HL-60 (cell line): ENCODE data around the gene POLRMT.
"Not testable (repeated sequence)": the region's sequence is repeated elsewhere in the genome, so short reads cannot be mapped to it uniquely, and the experiment has no call there.

Experiments used
- DNase-seq, 2 experiments: peaks; one replicate each; pipeline ENCODE4 v3.0.0-alpha.2; 2010 to 2020; ENCODE audit warnings: low read depth in 1 of 2, low spot score in 1 of 2
- H3K27ac ChIP-seq: fragments of 250-450 bp; sonication (Bioruptor Pico); replicated peaks from 2 replicates; pipeline ENCODE4 v1.5.1; 2020; ENCODE audit warnings: mild to moderate bottlenecking, moderate library complexity
- H3K27me3 ChIP-seq: fragments of 250-450 bp; sonication (Bioruptor Pico); 2 replicates; pipeline ENCODE4 v1.5.1; 2021; ENCODE audit warnings: mild to moderate bottlenecking, moderate library complexity; ENCODE audit not compliant: insufficient read depth, poor library complexity, severe bottlenecking
- H3K4me3 ChIP-seq: replicated peaks from 2 replicates; pipeline ENCODE4 v1.5.1; 2011; ENCODE audit warnings: mild to moderate bottlenecking, control low read depth, low read length; ENCODE audit not compliant: insufficient read depth
- GABPA ChIP-seq: IDR thresholded peaks from 2 replicates; pipeline ENCODE4 v1.6.1; 2012; ENCODE audit warnings: low read depth
- POLR2AphosphoS5 ChIP-seq: IDR thresholded peaks from 2 replicates; pipeline ENCODE4 v1.6.1; 2012; ENCODE audit warnings: low read depth
- SPI1 ChIP-seq: IDR thresholded peaks from 2 replicates; pipeline ENCODE4 v1.6.1; 2012; ENCODE audit warnings: low read depth, mild to moderate bottlenecking, borderline replicate concordance
- TF ChIP-seq, protein P1 (sequence below): IDR thresholded peaks from 2 replicates; pipeline ENCODE4 v1.6.1; 2012; ENCODE audit warnings: low read depth; ENCODE audit not compliant: insufficient replicate concordance
- TF ChIP-seq, protein P2 (sequence below): IDR thresholded peaks from one replicate; pipeline ENCODE4 v1.5.1; 2011; ENCODE audit warnings: low read length, control low read depth, inconsistent platforms; ENCODE audit not compliant: insufficient read depth

Gene POLRMT

DNA sequence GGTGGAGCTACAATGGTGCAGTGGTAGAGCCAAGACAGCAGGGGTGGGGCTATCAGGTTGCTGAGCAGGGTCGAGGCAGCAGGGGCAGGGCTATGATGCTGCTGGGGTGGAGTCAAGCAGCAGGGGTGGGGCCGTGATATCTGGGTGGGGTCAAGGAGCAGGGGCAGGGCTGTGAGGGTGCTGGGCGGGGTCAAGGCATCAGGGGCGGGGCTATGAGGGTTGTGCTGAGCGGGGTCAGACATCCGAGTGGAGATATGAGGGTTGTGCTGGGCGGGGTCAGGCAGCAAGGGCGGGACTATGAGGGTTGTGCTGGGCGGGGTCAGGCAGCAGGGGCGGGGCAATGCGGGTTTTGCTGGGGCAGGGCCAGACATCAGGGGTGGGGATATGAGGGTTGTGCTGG lies 29.0 kb downstream of the POLRMT start:
- TF ChIP-seq, protein P1, sequence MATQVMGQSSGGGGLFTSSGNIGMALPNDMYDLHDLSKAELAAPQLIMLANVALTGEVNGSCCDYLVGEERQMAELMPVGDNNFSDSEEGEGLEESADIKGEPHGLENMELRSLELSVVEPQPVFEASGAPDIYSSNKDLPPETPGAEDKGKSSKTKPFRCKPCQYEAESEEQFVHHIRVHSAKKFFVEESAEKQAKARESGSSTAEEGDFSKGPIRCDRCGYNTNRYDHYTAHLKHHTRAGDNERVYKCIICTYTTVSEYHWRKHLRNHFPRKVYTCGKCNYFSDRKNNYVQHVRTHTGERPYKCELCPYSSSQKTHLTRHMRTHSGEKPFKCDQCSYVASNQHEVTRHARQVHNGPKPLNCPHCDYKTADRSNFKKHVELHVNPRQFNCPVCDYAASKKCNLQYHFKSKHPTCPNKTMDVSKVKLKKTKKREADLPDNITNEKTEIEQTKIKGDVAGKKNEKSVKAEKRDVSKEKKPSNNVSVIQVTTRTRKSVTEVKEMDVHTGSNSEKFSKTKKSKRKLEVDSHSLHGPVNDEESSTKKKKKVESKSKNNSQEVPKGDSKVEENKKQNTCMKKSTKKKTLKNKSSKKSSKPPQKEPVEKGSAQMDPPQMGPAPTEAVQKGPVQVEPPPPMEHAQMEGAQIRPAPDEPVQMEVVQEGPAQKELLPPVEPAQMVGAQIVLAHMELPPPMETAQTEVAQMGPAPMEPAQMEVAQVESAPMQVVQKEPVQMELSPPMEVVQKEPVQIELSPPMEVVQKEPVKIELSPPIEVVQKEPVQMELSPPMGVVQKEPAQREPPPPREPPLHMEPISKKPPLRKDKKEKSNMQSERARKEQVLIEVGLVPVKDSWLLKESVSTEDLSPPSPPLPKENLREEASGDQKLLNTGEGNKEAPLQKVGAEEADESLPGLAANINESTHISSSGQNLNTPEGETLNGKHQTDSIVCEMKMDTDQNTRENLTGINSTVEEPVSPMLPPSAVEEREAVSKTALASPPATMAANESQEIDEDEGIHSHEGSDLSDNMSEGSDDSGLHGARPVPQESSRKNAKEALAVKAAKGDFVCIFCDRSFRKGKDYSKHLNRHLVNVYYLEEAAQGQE, result no peak
- no peak for TF ChIP-seq SPI1
- TF ChIP-seq POLR2AphosphoS5, result no peak
- TF ChIP-seq GABPA, result no peak
- TF ChIP-seq, protein P2, sequence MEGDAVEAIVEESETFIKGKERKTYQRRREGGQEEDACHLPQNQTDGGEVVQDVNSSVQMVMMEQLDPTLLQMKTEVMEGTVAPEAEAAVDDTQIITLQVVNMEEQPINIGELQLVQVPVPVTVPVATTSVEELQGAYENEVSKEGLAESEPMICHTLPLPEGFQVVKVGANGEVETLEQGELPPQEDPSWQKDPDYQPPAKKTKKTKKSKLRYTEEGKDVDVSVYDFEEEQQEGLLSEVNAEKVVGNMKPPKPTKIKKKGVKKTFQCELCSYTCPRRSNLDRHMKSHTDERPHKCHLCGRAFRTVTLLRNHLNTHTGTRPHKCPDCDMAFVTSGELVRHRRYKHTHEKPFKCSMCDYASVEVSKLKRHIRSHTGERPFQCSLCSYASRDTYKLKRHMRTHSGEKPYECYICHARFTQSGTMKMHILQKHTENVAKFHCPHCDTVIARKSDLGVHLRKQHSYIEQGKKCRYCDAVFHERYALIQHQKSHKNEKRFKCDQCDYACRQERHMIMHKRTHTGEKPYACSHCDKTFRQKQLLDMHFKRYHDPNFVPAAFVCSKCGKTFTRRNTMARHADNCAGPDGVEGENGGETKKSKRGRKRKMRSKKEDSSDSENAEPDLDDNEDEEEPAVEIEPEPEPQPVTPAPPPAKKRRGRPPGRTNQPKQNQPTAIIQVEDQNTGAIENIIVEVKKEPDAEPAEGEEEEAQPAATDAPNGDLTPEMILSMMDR, result no peak
- Histone ChIP-seq H3K4me3 (no peak overlapping the region), H3K27me3 (no peaks in the 10 kb centered on the region), H3K27ac (no peak overlapping the region)
- DNase-seq, result peak in 1 of 2 experiments; percentile 18

- not testable (repeated sequence) for H3K27ac ChIP-seq, H3K4me3 ChIP-seq, DNase-seq, H3K27me3 ChIP-seq
Measured at GRCh38 chr19:603779-604178, 29.6 kb downstream of the POLRMT start.

GRCh38 chr19:603302-603639 lies 30.1 kb downstream of the POLRMT start:
- H3K27ac ChIP-seq, H3K27me3 ChIP-seq, DNase-seq, H3K4me3 ChIP-seq: not testable (repeated sequence)

DNA sequence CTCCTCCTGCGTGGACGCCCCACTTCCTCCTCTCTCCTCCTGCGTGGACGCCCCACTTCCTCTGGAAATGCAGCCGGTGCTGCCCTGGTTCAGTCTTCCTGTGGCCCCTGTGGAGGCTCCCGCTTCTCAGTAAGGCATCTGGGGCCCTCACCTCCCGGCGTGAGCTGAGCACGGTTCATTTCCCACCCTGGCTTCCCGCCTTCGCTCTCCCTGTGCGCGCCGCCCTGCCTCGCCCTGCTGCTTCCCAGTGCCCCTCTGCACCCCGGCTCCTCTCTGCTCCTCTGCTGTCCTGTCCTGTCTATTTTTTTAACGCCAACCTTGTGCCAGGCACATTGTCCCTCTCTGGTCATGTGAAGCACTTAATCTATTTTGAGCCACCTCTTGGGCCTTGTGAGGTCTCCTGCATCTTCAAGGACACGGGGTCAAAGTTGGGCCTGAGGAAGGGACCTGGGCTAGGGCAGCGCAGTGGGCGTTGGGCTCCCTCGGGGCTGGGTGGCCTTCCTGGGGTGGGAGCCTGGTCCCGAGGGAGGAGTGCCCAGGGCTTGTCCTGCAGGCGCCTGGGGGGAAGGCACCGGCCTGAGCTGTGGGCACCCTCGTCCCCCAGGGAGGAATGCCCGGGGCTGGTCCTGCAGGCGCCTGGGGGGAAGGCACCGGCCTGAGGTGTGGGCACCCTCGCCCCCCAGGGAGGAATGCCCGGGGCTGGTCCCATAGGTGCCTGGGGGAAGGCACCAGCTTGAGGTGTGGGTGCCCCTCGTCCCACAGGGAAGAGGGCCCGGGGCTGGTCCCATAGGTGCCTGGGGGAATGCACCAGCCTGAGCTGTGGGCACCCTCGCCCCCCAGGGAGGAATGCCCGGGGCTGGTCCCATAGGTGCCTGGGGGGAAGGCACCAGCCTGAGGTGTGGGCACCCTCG lies 30.7 kb downstream of the POLRMT start:
- no peaks in the 10 kb centered on the region for H3K27me3 ChIP-seq

GRCh38 chr19:601790-602189 lies 31.5 kb downstream of the POLRMT start:
- Histone ChIP-seq H3K4me3 (no peak overlapping the region), H3K27me3 (no peaks in the 10 kb centered on the region), H3K27ac (no peak overlapping the region)
- no peak for TF ChIP-seq GABPA
- TF ChIP-seq POLR2AphosphoS5, result no peak
- TF ChIP-seq, protein P2, result no peak
- no peak for TF ChIP-seq SPI1
- TF ChIP-seq, protein P1, result no peak
- no peak for DNase-seq

More for the DNA sequence above, 30.7 kb downstream of the POLRMT start:
- Histone ChIP-seq H3K4me3 (no peak overlapping the region), H3K27ac (no peak overlapping the region)
- no peak for DNase-seq
- TF ChIP-seq POLR2AphosphoS5, result no peak
